Stimulated activated CD8-positive, alpha-beta memory T cell treated with anti-CD3 and anti-CD28 coated beads, Interleukin-15, amount 100 ng/mL, for 48 hours (primary cell): ENCODE results near the gene TRIP6.
"Not testable (repeated sequence)": the region's sequence is repeated elsewhere in the genome, so short reads cannot be mapped to it uniquely, and the experiment has no call there.

Experiments
- DNase-seq, 2 donors: peaks; one replicate each; pipeline ENCODE4 v3.0.0-alpha.2; 2020; ENCODE audit warnings: low read depth in 2 of 2

The TRIP6 gene

GRCh38 chr7:100891568-100892247 lies 24.5 kb downstream of the TRIP6 start:
- no peak for DNase-seq

GRCh38 chr7:100892364-100893317 lies 25.5 kb downstream of the TRIP6 start:
- DNase-seq, result no peak

GRCh38 chr7:100893318-100893895 lies 26.2 kb downstream of the TRIP6 start:
- no peak for DNase-seq

- no peak for DNase-seq
Observed at GRCh38 chr7:100893910-100894721, 26.9 kb downstream of the TRIP6 start.

- peak in 1 of 2 donors; percentile 36 for DNase-seq
Observed at GRCh38 chr7:100894860-100895700, 27.9 kb downstream of the TRIP6 start.

GRCh38 chr7:100895701-100895955 lies 28.4 kb downstream of the TRIP6 start, which contains the start of gene ACHE:
ACHE (minus strand) TSS chr7:100895888; CDS start chr7:100894232, 1,656 bp downstream.
- no peak for DNase-seq

GRCh38 chr7:100895956-100896731 lies 29.0 kb downstream of the TRIP6 start:
- no peak for DNase-seq

- DNase-seq, result no peak
Observed at GRCh38 chr7:100896732-100897608, 29.8 kb downstream of the TRIP6 start.

GRCh38 chr7:100897772-100898454 lies 30.7 kb downstream of the TRIP6 start:
- no peak for DNase-seq

GRCh38 chr7:100899432-100899831 lies 32.2 kb downstream of the TRIP6 start:
- no peak for DNase-seq

- DNase-seq, result no peak
Observed at GRCh38 chr7:100900978-100901377, 33.8 kb downstream of the TRIP6 start.

- DNase-seq, result no peak
Observed at GRCh38 chr7:100901921-100902332, 34.7 kb downstream of the TRIP6 start.

- no peak for DNase-seq
Observed at GRCh38 chr7:100902638-100903037, 35.5 kb downstream of the TRIP6 start.

- no peak for DNase-seq
Observed at GRCh38 chr7:100908512-100908911, 41.3 kb downstream of the TRIP6 start.

- DNase-seq, result not testable (repeated sequence)
Observed at GRCh38 chr7:100910443-100910842, 43.3 kb downstream of the TRIP6 start.

GRCh38 chr7:100911484-100911883 lies 44.3 kb downstream of the TRIP6 start:
- no peak for DNase-seq

- DNase-seq, result no peak
Observed at GRCh38 chr7:100914208-100914878, 47.2 kb downstream of the TRIP6 start.

GRCh38 chr7:100914879-100915447 lies 47.8 kb downstream of the TRIP6 start:
- no peak for DNase-seq
